Bronchial epithelial cell (primary cell): ENCODE results near the gene TAOK3. TPM values are rescaled to one million over a fixed set of nuclear protein-coding genes. Genes with fewer than 3 reads are reported as not detected.

ENCODE experiments used
- DNase-seq: peaks from one replicate; pipeline ENCODE4 v3.0.0-alpha.2; 2010; ENCODE audit warnings: low read depth
- FAIRE-seq: peaks from 2 replicates; lab custom pipeline; 2011; peaks lifted over from hg19 to GRCh38; lab: Jason Lieb, UNC
- H3K27me3 ChIP-seq: 2 replicates; pipeline ENCODE4 v1.5.1; 2011; ENCODE audit warnings: low read length; ENCODE audit not compliant: control insufficient read depth, insufficient read depth
- H3K36me3 ChIP-seq: 2 replicates; pipeline ENCODE4 v1.5.1; 2011; ENCODE audit warnings: low read length; ENCODE audit not compliant: control insufficient read depth, insufficient read depth
- H3K4me3 ChIP-seq: 2 replicates; pipeline ENCODE4 v1.5.1; 2011; ENCODE audit warnings: mild to moderate bottlenecking, low read depth, low read length, control low read depth
- CTCF ChIP-seq: IDR thresholded peaks from 2 replicates; pipeline ENCODE4 v1.5.1; 2011; ENCODE audit warnings: mild to moderate bottlenecking, moderate library complexity, low read length, control low read depth, inconsistent platforms; ENCODE audit not compliant: insufficient read depth, severe bottlenecking
- total RNA-seq: library from RNA; depleted of rRNA; stranded (reverse); fragments of >200 nt; gene quantifications from 2 replicates; pipeline ENCODE4 v1.2.1, GENCODE V29; 2014

TAOK3 gene
- total RNA-seq, 1 donor from 2014 or later, result 25.3 TPM

- no peak for FAIRE-seq
Observed at GRCh38 chr12:118370601-118371000, 2.1 kb downstream of the TAOK3 start.

GRCh38 chr12:118368821-118369220 is 3.9 kb downstream of the TAOK3 start:
- Histone ChIP-seq H3K27me3 (no peaks in the 10 kb centered on the region), H3K4me3 (no peak overlapping the region), H3K36me3 (no peaks in the 10 kb centered on the region)
- TF ChIP-seq CTCF, result no peak
- no peak for DNase-seq
- no peak for FAIRE-seq

More at GRCh38 chr12:118370601-118371000, 2.1 kb downstream of the TAOK3 start:
- H3K4me3 ChIP-seq, result peak overlapping the region; percentile 92
- H3K36me3 ChIP-seq, result no peaks in the 10 kb centered on the region
- H3K27me3 ChIP-seq, result no peaks in the 10 kb centered on the region
- DNase-seq, result no peak
- no peak for TF ChIP-seq CTCF

GRCh38 chr12:118361889-118362288 is 10.8 kb downstream of the TAOK3 start:
- DNase-seq (no peak), FAIRE-seq (no peak)
- Histone ChIP-seq H3K36me3 (no peaks in the 10 kb centered on the region), H3K27me3 (no peaks in the 10 kb centered on the region), H3K4me3 (no peak overlapping the region)
- no peak for TF ChIP-seq CTCF

- FAIRE-seq, result no peak
- no peak for DNase-seq
- no peak for TF ChIP-seq CTCF
- H3K27me3 ChIP-seq, result no peaks in the 10 kb centered on the region
- no peaks in the 10 kb centered on the region for H3K36me3 ChIP-seq
- no peak overlapping the region for H3K4me3 ChIP-seq
Observed at GRCh38 chr12:118361092-118361404, 11.7 kb downstream of the TAOK3 start.

- no peak for TF ChIP-seq CTCF
- Histone ChIP-seq H3K4me3 (no peak overlapping the region), H3K27me3 (no peaks in the 10 kb centered on the region), H3K36me3 (no peaks in the 10 kb centered on the region)
- FAIRE-seq (no peak), DNase-seq (no peak)
Observed at GRCh38 chr12:118359541-118359915, 13.2 kb downstream of the TAOK3 start.
